GM18508 (cell line): ENCODE measurements around the gene LPP.

ENCODE experiments used
- ATAC-seq: cut with Tn5 transposase; IDR thresholded peaks from one replicate; pipeline ENCODE4 v1.9.1; 2021; ENCODE audit warnings: moderate number of reproducible peaks; ENCODE audit not compliant: insufficient read depth, unreplicated experiment

Gene LPP

GRCh38 chr3:188134856-188135255 lies 19.1 kb upstream of the LPP start:
- ATAC-seq, result no peak

- no peak for ATAC-seq
These were observed 18.7 kb upstream of the LPP start for GRCh38 chr3:188135271-188135670.

DNA sequence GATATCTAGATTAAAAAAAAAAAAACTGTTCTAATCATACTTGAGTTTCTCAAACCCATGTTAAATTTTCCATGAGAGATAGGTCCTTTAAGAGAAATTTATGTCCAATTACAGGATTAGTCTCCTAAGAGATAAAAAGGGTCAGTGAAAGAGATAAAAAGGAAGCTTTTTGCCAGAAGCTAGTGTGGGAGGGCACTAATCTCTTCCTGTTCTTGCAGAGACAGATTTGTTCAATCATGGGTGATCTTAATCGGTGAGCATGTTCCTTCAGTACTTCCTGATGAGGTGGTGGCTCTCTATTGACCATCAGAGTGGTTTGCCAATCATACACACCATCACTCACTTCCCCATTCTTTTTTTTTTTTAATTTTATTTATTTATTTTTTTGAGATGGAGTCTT lies 16.9 kb upstream of the LPP start:
- no peak for ATAC-seq

GRCh38 chr3:188139466-188139865 lies 14.5 kb upstream of the LPP start:
- ATAC-seq, result no peak

GRCh38 chr3:188146219-188146618 lies 7.7 kb upstream of the LPP start:
- ATAC-seq, result no peak

- ATAC-seq, result no peak
These were observed 6.2 kb upstream of the LPP start for GRCh38 chr3:188147782-188148181.

DNA sequence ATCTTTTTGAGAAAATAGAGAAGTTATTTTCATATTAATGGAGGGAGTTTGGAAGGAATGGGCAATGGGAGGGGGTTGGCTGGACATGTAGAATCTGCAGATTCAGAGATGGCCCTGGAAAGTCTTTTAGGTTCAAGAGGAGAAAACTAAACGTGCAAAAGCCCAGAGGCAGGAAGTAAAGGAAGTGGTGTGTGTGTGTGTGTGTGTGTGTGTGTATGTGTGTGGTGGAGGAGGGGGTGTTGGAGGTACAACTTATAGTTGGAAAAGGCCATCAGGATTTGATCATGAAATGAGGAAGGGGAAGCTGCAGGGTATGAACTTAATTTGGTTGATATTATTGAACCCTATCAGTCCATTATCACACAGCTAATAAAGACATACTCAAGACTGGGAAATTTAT lies 5.6 kb upstream of the LPP start:
- no peak for ATAC-seq

DNA sequence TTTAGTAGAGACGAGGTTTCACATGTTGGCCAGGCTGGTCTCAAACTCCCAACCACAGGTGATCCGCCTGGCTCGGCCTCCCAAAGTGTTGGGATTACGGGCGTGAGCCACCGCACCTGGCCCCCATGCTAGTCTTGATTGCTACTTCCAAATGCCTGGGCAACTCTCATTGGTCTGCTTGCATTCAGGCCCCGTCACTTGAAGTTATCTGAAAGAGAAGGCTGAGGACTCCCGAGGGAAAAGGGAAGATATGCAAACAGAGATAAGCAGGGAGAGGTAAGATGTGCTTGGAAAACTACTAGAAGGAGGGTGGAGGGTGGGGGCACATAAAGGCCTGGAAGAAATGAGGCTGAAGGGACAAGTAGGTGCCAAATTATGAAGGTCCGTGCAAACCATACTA lies 4.4 kb upstream of the LPP start:
- no peak for ATAC-seq

GRCh38 chr3:188150982-188151381 lies 3.0 kb upstream of the LPP start:
- ATAC-seq, result no peak

GRCh38 chr3:188151438-188151837 lies 2.5 kb upstream of the LPP start:
- ATAC-seq, result no peak

DNA sequence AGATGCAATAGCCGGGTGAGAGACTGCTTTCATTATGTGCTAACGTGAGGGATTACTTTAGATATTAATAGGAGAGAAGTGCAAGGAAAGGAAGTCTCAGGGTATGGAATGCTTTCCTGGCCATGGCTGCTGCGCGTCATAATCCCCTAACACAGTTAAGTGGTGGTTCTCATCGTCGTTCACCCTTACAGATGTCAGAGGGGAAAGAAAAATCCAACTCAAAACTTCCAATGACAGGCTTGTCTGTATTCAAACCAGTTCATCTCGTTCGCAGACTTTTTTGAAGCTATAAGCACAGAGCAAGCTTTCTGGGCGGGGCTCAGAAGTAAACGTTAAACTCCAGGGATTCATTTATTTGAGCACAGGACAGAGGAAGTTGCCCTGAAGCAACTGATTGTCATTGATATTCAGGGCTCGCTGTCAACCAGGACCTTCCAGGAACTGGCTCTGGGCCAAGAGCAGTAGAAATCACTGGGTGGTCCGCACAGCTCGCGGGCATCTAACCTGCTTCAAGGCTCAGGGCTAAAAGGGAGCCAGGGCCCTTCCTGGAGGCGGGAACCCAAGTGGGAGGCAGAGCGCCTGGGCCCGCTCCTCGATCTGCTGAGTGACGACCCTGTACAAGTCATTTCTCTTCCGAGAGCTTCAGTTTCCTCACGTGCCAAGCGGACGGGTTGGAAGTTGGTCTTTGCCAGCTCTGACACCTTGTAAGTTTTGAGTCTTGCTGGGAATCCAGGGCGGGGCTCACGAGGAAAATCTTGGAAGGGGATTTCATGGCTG lies 1.1 kb upstream of the LPP start:
- no peak for ATAC-seq

DNA sequence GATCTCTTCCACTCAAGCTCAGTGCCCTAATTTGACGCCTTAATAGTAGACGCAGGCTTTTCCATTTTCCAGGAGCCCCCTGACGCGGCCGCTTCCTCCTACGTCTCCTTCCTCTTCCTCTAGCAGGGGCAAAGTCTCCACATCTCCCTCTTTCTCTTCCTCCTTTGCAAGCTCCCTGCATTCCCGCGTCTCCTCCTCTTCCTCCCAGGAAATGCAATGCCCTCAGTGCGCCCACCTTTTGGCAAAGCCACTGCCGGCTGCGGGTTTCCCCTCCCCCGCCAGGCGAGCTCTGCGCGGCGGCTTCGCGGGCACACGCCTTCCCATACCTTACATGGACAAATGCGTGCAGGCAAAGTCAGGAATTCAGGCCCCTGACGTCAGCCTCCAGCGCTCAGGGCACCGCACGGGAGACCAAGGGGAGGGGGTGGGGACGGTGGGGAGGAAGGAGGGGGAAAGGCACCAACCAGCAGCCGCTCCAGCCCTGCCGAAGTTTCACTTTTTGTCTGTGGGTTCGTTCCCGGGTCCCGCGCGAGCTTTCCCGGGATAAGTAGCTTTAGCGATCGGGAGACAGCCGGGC lies 432 bp upstream of the LPP start:
- no peak for ATAC-seq

DNA sequence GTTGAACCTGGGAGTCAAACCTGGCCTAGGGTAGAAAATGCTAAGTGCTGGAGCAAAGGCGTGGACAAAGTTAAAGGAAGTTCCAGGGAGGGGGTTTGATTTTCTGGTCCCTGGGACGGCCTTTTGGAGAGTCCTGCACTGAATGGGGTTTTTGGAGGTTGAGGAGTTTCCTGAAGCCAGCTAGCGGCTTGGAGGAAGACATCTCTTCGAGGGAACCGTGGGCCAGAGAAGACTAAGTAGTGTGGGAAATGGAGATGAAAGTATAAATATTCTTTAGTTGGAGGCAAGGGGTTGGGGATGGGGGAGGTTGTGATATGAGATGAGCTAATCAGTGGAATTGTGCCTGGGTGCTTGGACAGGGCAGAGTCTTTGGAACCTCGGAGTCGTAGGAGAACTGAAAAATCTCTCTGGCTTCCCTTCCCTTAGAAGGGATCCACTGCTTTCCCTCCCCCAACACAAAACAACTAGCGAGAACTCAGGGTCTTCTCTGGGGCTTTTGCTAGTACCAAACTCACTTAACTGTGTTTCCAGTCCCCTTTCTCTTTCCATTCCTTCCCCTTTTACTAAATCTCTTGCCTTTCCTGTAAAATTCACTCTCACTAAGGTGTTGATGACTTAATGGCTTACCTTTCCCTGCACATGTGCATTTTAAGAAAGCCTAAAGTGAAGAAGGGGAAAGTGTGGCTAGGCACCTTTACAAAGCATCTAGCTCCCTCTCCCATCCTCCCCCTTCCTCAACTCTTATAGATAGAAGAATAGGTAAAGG lies 1.0 kb downstream of the LPP start:
- no peak for ATAC-seq

GRCh38 chr3:188156056-188156455 lies 2.1 kb downstream of the LPP start:
- ATAC-seq, result no peak

DNA sequence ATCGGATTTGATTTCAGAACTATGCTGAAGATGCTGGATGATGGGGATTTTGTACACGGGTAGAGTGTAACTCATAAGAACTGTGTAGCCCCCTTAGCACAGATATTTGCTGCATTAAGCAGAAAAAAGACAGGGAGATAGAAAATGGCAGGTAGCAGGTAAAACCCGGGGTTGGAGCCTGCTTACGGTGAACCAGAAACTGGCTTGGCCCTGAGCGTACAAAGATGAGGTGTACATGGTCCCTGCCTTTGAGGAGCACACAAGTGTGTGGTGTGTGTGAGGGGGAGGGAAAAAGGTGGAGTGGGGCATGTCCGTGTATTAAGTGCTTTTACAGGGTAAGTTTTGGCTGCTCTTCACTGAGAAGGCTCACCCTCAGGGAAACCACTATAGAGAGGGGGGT lies 3.5 kb downstream of the LPP start:
- ATAC-seq, result no peak

GRCh38 chr3:188157971-188158370 lies 4.0 kb downstream of the LPP start:
- no peak for ATAC-seq

- ATAC-seq, result no peak
These were observed 4.9 kb downstream of the LPP start for GRCh38 chr3:188158731-188159310.

GRCh38 chr3:188160751-188161150 lies 6.8 kb downstream of the LPP start:
- no peak for ATAC-seq

- no peak for ATAC-seq
These were observed 10.3 kb downstream of the LPP start for GRCh38 chr3:188164248-188164687.

GRCh38 chr3:188165596-188165995 lies 11.6 kb downstream of the LPP start:
- ATAC-seq, result no peak

- no peak for ATAC-seq
These were observed 12.5 kb downstream of the LPP start for GRCh38 chr3:188166441-188166840.
